HG02571 (cell line): ENCODE measurements around the gene GTPBP10.
"Not testable (repeated sequence)": the region's sequence is repeated elsewhere in the genome, so short reads cannot be mapped to it uniquely, and the experiment has no call there.

Experiments
- ATAC-seq: cut with Tn5 transposase; IDR thresholded peaks from one replicate; pipeline ENCODE4 v1.9.1; 2021; ENCODE audit warnings: mild to moderate bottlenecking, moderate library complexity; ENCODE audit not compliant: unreplicated experiment

The GTPBP10 gene

GRCh38 chr7:90350032-90350431, 3.5 kb downstream of the GTPBP10 start:
- not testable (repeated sequence) for ATAC-seq

DNA sequence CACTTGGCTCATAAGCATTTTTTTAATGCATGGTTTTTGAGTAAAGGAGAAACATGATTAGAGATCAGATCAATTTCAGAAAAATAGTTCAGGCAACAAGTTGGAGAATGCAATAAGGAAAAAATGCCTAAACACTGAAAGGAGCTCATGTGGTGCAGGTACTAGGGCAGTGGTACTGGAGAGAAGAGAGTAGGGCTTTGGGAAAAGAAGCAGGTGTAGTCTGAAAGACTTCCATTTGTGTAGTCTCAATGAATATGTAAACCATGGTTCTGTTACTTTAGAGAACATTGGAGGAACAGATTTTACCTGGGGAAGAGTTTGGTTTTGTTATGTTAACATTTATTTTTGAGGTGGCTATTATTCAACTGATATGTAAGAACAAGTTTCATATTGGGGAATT, 5.5 kb downstream of the GTPBP10 start:
- no peak for ATAC-seq

GRCh38 chr7:90383422-90383821, 36.9 kb downstream of the GTPBP10 start:
- no peak for ATAC-seq

- no peak for ATAC-seq
These were observed 37.3 kb downstream of the GTPBP10 start for GRCh38 chr7:90383861-90384260.

GRCh38 chr7:90384433-90384832, 37.9 kb downstream of the GTPBP10 start:
- no peak for ATAC-seq

DNA sequence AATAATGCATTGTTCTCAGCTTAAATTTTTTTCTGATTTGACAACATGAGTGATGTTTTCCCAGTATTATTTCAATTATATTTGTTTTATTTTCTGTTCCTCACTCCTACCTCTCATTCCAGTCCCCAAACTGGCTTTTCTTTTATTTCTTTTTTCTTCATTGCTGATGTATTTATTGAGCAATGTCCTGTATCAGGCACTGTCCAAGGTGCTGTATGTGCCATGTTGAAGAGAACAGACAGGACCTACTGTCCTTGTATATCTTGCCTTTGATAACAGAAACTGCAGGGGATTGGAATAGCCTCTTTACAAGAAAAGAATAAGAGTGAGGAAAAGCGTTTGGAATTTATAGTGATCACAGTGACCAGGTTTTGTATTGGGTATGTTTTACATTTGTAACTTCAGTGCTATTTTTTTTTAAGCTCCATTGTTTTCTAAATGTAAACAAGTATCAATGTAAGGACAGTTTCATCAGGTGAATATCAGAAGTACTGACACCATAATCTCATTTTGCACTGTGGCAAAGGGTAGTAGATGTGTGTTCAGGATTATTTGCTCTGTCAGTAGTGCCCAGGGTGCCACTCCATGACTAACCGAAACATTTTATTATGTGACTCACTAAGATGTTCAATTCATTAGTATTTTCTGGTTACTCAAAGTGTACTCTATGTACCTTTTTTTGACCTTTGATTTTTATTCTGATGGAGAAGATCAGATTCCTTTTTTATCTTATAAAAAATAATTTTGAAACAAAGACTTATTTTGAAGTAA, 41.1 kb downstream of the GTPBP10 start:
- ATAC-seq: no peak

DNA sequence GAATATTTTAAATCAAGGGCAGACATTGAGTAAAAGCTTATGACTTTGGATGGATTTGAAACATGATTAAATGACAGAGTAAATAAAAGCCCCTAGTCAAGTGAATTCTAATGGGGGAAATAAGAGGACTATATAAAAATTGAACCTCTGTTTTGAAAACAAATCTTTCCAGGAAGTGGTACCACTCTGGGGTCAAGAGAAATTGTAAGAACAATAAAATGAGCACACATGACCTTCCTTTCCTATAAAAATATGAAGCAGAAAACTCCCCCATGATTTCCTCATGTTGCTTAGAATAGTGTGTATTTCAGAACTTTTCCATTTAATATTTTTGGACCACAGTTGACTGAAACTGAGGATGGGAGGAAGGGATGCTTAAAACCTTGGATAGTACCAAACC, 44.4 kb downstream of the GTPBP10 start:
- no peak for ATAC-seq

DNA sequence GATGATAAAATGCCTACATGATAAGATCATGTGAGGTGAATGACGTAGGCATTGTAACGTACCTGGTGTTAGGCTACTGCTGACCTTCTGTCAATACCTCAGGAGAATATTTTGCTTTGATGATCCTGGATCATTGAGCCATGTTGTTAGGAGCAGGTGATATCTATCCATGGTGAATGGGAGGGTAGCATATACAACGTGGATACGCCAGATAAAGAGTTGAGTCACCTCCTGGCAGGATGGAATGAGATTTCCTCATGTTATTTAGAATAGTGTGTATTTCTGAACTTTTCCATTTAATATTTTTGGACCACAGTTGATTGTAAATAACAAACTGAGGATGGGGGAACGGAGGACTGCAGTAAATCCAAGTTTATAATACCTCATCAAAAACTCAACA, 45.0 kb downstream of the GTPBP10 start:
- ATAC-seq: no peak

DNA sequence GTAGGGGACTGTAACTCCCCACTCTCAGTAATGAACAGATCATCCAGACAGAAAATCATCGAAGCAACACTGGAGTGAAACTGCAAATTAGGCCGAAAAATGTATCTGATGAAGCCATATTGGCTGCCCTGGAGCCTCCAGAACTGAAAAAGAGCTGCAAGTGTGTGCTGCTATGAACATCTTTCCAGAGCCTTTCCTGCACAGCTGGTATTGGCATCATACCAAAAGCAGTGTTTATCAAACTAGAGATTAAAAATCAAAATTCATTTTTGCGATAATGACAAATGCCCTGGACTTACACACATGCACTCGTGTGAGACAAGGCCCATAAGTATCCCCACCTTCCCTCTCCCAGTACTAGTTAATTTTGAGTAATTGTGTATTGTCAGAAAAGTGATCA, 49.9 kb downstream of the GTPBP10 start:
- ATAC-seq: no peak

DNA sequence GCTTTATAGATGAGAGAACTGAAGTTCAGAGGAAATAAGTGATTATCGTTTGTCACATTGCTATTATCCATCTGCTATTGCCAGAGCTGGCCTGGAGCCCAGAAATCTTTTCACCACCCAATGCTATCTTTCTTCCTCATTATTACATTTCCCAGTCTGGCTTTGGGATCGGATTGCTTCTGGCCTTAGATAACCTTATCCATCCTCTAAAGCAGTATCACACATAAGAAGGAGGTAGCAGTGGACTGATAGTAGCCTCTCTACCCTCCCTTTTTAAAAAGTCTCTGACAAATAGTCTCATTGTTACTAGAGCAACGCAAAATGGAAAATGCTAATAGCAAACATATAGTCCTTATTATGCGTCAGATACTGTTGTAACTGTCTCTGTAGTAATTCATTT, 55.5 kb downstream of the GTPBP10 start:
- ATAC-seq: no peak

- no peak for ATAC-seq
These were observed 56.3 kb downstream of the GTPBP10 start for GRCh38 chr7:90402785-90403173.

GRCh38 chr7:90403174-90404113, 56.9 kb downstream of the GTPBP10 start, which contains the start of gene CLDN12:
CLDN12 (plus strand) TSS chr7:90403461; CDS start chr7:90412677, 9,216 bp downstream.
- peak; percentile 95 for ATAC-seq

- no peak for ATAC-seq
These were observed 58.3 kb downstream of the GTPBP10 start for GRCh38 chr7:90404777-90405176.

DNA sequence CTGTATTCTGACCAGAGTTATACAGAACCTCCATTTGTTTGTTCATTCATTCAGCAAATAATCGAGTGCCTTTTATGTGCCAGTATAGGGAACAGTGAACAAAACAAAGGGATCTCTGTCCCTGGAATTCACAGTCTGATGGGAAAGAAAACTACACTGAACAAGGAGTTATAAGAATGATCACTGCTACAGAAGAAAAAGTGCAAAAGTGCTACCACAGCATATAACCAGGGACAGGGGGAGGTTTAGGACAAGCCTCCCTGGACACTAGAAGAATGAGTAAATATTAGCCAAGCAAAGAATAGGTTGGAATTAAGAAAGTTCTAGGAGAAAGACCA, 60.9 kb downstream of the GTPBP10 start:
- no peak for ATAC-seq

DNA sequence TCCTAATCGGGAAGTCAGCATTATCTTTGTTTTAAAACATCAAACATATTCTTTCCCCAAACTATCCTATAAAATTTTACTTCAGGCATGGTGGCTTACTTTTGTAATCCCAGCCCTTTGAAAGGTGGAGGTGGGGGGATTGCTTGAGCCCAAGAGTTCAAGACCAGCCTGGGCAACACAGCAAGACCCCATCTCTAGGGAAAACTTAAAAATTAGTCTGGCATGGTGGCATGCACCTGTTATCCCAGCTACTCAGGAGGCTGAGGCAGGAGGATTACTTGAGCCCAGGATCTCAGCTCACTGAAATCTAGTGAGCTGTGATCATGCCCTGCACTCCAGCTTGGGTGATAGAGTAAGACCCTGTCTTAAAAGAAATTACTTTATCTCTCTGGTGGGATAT, 61.6 kb downstream of the GTPBP10 start:
- ATAC-seq: no peak

GRCh38 chr7:90409667-90410066, 63.2 kb downstream of the GTPBP10 start:
- no peak for ATAC-seq

DNA sequence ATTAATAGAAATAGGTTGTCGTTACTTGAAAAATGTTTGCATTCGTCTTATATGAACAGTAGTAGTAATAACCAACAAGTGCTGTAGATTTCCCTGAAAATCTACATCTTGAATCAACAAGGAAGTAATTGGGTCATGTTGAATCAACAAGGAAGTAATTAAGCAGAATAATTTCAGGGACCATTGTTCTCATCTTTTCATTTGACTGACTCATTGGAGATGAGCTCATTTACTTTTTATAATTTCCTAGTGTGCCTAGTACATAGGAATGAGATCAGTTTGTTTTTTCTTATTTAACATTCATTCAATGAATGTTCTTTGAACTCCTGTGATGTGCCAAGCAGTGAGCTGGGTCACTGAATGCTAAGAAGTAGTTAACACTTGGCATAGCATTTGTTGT, 65.0 kb downstream of the GTPBP10 start:
- no peak for ATAC-seq

GRCh38 chr7:90412458-90413184, 66.1 kb downstream of the GTPBP10 start:
- ATAC-seq: no peak

GRCh38 chr7:90413185-90413528, 66.6 kb downstream of the GTPBP10 start:
- no peak for ATAC-seq

GRCh38 chr7:90421651-90422050, 75.1 kb downstream of the GTPBP10 start:
- no peak for ATAC-seq

DNA sequence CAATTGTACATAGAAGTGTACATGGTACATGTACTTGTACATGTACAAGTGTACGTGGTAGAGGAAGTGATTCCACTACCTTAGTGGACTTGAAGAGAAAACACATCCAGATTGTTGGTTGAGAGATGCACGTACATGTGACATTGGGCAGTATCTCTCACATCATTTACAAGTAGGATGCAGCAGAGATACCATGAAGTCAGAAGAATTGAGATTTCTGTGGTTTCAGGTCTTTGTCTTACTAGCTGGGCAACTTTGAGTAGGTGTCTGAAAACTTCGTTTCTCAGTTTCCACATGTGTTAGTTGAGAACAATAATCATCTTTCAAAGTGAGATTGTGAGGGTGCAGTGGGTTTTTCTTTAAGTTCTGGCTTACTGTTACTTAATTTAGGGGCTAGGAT, 78.2 kb downstream of the GTPBP10 start:
- ATAC-seq: peak; percentile 98
